GM10248 (cell line): ENCODE results near the gene MED27.

Experiments used
- CTCF ChIA-PET: fragments of 300-600 bp; sonication (Branson Sonifier 250); formaldehyde crosslinking; extraction: SDS; loops from one replicate; lab custom pipeline; 2021; ENCODE audit warnings: antibody characterized with exemption; lab: Yijun Ruan, JAX
- POLR2A ChIA-PET: fragments of 350-650 bp; sonication (Branson Sonifier 250); formaldehyde crosslinking; extraction: SDS; loops from one replicate; lab custom pipeline; 2020; ENCODE audit warnings: antibody characterized with exemption; lab: Yijun Ruan, JAX
- DNase-seq: peaks from one replicate; pipeline ENCODE4 v3.0.0; 2012; ENCODE audit errors: extremely low spot score
- TF ChIP-seq, protein P1 (sequence below): IDR thresholded peaks from 2 replicates; pipeline ENCODE4 v1.5.1; 2012; ENCODE audit warnings: mild to moderate bottlenecking, low read depth; ENCODE audit errors: extremely low read depth, missing control alignments, control extremely low read depth

MED27 gene

DNA sequence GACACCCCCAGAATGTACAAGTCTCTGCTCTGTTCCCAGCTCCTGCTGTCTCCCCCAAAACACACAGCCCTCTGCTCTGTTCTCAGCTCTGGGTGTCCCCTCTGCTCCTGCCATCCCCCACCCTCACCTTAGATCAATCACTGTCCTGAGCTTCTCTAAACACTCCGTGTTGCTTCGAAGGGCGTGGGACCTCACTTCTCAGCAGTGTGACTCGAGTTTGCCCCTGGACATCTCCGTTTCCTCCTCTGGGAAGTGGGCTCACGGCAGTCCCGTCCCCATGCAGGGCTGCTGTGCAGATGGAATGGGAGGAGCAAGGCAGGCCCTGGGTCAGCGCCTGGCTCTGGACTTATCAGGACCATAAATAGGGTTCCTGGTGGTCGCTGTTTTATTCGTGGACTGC, 241.8 kb downstream of the MED27 start:
- CTCF ChIA-PET: interaction anchor here (0.8 kb wide), 1 partner anchor 12 kb away, joined by 3 read pairs; no protein-coding TSS in a partner anchor
- TF ChIP-seq, protein P1, sequence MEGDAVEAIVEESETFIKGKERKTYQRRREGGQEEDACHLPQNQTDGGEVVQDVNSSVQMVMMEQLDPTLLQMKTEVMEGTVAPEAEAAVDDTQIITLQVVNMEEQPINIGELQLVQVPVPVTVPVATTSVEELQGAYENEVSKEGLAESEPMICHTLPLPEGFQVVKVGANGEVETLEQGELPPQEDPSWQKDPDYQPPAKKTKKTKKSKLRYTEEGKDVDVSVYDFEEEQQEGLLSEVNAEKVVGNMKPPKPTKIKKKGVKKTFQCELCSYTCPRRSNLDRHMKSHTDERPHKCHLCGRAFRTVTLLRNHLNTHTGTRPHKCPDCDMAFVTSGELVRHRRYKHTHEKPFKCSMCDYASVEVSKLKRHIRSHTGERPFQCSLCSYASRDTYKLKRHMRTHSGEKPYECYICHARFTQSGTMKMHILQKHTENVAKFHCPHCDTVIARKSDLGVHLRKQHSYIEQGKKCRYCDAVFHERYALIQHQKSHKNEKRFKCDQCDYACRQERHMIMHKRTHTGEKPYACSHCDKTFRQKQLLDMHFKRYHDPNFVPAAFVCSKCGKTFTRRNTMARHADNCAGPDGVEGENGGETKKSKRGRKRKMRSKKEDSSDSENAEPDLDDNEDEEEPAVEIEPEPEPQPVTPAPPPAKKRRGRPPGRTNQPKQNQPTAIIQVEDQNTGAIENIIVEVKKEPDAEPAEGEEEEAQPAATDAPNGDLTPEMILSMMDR: no peak
- POLR2A ChIA-PET: no interaction called here
- no peak for DNase-seq

- ChIA-PET CTCF (interaction anchor here (0.8 kb wide), 1 partner anchor 12 kb away, joined by 3 read pairs; no protein-coding TSS in a partner anchor), POLR2A (no interaction called here)
- no peak for DNase-seq
- TF ChIP-seq, protein P1: no peak
Observed at GRCh38 chr9:131837316-131837715, 242.4 kb downstream of the MED27 start.

- TF ChIP-seq, protein P1: no peak
- ChIA-PET POLR2A (no interaction called here), CTCF (interaction anchor here (0.8 kb wide), 1 partner anchor 13 kb away, joined by 3 read pairs; no protein-coding TSS in a partner anchor)
Observed at GRCh38 chr9:131836607-131837315, 242.9 kb downstream of the MED27 start.

GRCh38 chr9:131836021-131836420, 243.6 kb downstream of the MED27 start:
- CTCF ChIA-PET: no interaction called here
- TF ChIP-seq, protein P1: no peak
- no peak for DNase-seq
- POLR2A ChIA-PET: no interaction called here

More at GRCh38 chr9:131836607-131837315, 242.9 kb downstream of the MED27 start:
- no peak for DNase-seq

GRCh38 chr9:131835151-131835910, 244.3 kb downstream of the MED27 start:
- DNase-seq: no peak
- TF ChIP-seq, protein P1: no peak
- ChIA-PET POLR2A (no interaction called here), CTCF (interaction anchor here (1.2 kb wide), 1 partner anchor 401 kb away, joined by 3 read pairs; no protein-coding TSS in a partner anchor)

- POLR2A ChIA-PET: no interaction called here
- TF ChIP-seq, protein P1: no peak
- DNase-seq: no peak
- CTCF ChIA-PET: interaction anchor here (1.2 kb wide), 1 partner anchor 401 kb away, joined by 3 read pairs; no protein-coding TSS in a partner anchor
Observed at GRCh38 chr9:131834721-131835120, 244.9 kb downstream of the MED27 start.
